ENCODE results near the gene PHETA1.

- TF ChIP-seq CTCF (IDR thresholded peaks at IDR 0.05) (no peak), POLR2A (IDR thresholded peaks at IDR 0.05) (no peak)
These were observed 28.7 kb downstream of the PHETA1 start for GRCh38 chr12:111340231-111340630.

Measured in uterus (tissue), 2 donors.